Measurements from ENCODE around the gene FER. TPM values are rescaled to one million over a fixed set of nuclear protein-coding genes. Genes with fewer than 3 reads are reported as not detected.

FER gene
- total RNA-seq, 1 experiment from 2014 or later: 22.1 TPM

DNA sequence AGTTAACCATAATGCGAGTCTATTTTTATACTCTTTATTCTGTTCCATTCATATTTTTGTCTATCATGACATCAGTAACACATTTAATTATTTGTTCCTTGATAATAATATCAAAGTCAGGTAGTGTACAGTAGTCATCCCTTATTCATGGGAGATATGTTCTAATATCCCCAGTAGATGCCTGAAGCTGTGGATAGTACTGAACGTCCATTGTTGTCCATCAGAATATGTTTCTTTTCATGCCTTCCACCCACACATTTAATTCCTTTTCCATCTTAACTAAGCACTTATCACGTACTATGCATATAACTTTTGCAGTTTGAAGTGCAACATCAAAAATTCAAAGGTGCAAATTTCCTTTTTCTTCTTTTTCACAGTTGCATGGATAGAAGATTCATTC is 53.6 kb downstream of the FER start:
- ATAC-seq (no peak; the same call in 1 of the 2 replicates), DNase-seq (ENCODE audit: low read depth, low spot score) (no peak)
- ChIA-PET POLR2A (no interaction called here), CTCF (no interaction called here)
- peaks cover 16% of the 10 kb centered on the region; the same call in 1 of the 2 replicates for H3K9me3 ChIP-seq (ENCODE audit: control insufficient read depth, insufficient read depth, low read depth, low read length)
- intact Hi-C loops (cut with micrococcal nuclease; ENCODE audit: unreplicated experiment) (no loop called here), in situ Hi-C loops (cut with HindIII; ENCODE audit: low pct_unique_long_range_greater_than_20kb, low sequenced_read_pairs) (no loop called here)
- no peak overlapping the region for H3K4me3 ChIP-seq (ENCODE audit: low read depth in 2 of 2, low read length in 2 of 2)
- BruUV-seq (replicated peaks): no TSS peak
- H3K36me3 ChIP-seq (ENCODE audit: control insufficient read depth, insufficient read depth, low read length): no peaks in the 10 kb centered on the region
- H3K4me1 ChIP-seq (ENCODE audit: control insufficient read depth, insufficient read depth, low read length): no peaks in the 10 kb centered on the region; the same call in 1 of the 2 replicates
- TF ChIP-seq POLR2AphosphoS5 (IDR thresholded peaks at IDR 0.05; ENCODE audit: low read depth, low read length) (no peak), SIN3A (IDR thresholded peaks at IDR 0.05; ENCODE audit: borderline replicate concordance, insufficient read depth, low read depth, low read length) (no peak), TCF7L2 (IDR thresholded peaks at IDR 0.05; ENCODE audit: low read depth, low read length) (no peak)
- TF ChIP-seq, protein P1, sequence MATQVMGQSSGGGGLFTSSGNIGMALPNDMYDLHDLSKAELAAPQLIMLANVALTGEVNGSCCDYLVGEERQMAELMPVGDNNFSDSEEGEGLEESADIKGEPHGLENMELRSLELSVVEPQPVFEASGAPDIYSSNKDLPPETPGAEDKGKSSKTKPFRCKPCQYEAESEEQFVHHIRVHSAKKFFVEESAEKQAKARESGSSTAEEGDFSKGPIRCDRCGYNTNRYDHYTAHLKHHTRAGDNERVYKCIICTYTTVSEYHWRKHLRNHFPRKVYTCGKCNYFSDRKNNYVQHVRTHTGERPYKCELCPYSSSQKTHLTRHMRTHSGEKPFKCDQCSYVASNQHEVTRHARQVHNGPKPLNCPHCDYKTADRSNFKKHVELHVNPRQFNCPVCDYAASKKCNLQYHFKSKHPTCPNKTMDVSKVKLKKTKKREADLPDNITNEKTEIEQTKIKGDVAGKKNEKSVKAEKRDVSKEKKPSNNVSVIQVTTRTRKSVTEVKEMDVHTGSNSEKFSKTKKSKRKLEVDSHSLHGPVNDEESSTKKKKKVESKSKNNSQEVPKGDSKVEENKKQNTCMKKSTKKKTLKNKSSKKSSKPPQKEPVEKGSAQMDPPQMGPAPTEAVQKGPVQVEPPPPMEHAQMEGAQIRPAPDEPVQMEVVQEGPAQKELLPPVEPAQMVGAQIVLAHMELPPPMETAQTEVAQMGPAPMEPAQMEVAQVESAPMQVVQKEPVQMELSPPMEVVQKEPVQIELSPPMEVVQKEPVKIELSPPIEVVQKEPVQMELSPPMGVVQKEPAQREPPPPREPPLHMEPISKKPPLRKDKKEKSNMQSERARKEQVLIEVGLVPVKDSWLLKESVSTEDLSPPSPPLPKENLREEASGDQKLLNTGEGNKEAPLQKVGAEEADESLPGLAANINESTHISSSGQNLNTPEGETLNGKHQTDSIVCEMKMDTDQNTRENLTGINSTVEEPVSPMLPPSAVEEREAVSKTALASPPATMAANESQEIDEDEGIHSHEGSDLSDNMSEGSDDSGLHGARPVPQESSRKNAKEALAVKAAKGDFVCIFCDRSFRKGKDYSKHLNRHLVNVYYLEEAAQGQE (IDR thresholded peaks at IDR 0.05; ENCODE audit: insufficient read depth in 1 of 2, low read depth in 2 of 2, low read length in 1 of 2): no peak
- TF ChIP-seq, protein P2, sequence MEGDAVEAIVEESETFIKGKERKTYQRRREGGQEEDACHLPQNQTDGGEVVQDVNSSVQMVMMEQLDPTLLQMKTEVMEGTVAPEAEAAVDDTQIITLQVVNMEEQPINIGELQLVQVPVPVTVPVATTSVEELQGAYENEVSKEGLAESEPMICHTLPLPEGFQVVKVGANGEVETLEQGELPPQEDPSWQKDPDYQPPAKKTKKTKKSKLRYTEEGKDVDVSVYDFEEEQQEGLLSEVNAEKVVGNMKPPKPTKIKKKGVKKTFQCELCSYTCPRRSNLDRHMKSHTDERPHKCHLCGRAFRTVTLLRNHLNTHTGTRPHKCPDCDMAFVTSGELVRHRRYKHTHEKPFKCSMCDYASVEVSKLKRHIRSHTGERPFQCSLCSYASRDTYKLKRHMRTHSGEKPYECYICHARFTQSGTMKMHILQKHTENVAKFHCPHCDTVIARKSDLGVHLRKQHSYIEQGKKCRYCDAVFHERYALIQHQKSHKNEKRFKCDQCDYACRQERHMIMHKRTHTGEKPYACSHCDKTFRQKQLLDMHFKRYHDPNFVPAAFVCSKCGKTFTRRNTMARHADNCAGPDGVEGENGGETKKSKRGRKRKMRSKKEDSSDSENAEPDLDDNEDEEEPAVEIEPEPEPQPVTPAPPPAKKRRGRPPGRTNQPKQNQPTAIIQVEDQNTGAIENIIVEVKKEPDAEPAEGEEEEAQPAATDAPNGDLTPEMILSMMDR (IDR thresholded peaks at IDR 0.05): no peak
- H3K27me3 ChIP-seq (ENCODE audit: control insufficient read depth, insufficient read depth, low read length): no peaks in the 10 kb centered on the region
- peak overlapping the region; percentile 27; the same call in 1 of the 2 replicates for H3K27ac ChIP-seq (ENCODE audit: low read length)

DNA sequence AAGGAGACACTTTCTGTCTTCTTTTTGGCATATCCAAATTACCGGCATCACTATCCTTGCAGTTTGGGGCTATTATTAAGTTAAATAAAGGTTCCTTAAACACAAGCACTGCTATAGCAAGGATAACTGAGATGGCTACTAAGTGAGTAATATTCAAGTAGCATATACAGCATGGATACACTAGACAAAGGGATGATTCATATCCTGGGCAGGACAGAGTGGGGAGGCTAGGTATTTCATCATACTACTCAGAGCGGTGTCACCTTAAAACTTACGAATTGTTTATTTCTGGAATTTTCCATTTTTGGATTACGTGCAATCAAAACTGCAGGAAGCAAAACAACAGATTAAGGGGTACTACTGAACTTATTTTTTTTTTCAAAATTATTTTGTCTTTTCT is 54.1 kb downstream of the FER start:
- in situ Hi-C loops (cut with HindIII; ENCODE audit: low pct_unique_long_range_greater_than_20kb, low sequenced_read_pairs) (no loop called here), intact Hi-C loops (cut with micrococcal nuclease; ENCODE audit: unreplicated experiment) (no loop called here)
- H3K27me3 ChIP-seq (ENCODE audit: control insufficient read depth, insufficient read depth, low read length): no peaks in the 10 kb centered on the region
- no peaks in the 10 kb centered on the region for H3K36me3 ChIP-seq (ENCODE audit: control insufficient read depth, insufficient read depth, low read length)
- peaks cover 16% of the 10 kb centered on the region; the same call in 1 of the 2 replicates for H3K9me3 ChIP-seq (ENCODE audit: control insufficient read depth, insufficient read depth, low read depth, low read length)
- DNase-seq (ENCODE audit: low read depth, low spot score): peak; percentile 58
- no TSS peak for BruUV-seq (replicated peaks)
- CTCF ChIA-PET: no interaction called here
- POLR2A ChIA-PET: no interaction called here
- H3K4me3 ChIP-seq (ENCODE audit: low read depth in 2 of 2, low read length in 2 of 2): no peak overlapping the region
- H3K4me1 ChIP-seq (ENCODE audit: control insufficient read depth, insufficient read depth, low read length): no peaks in the 10 kb centered on the region; the same call in 1 of the 2 replicates
- TF ChIP-seq POLR2AphosphoS5 (IDR thresholded peaks at IDR 0.05; ENCODE audit: low read depth, low read length) (no peak), TCF7L2 (IDR thresholded peaks at IDR 0.05; ENCODE audit: low read depth, low read length) (no peak), SIN3A (IDR thresholded peaks at IDR 0.05; ENCODE audit: borderline replicate concordance, insufficient read depth, low read depth, low read length) (no peak)
- TF ChIP-seq, protein P1 (IDR thresholded peaks at IDR 0.05; ENCODE audit: insufficient read depth in 1 of 2, low read depth in 2 of 2, low read length in 1 of 2): no peak
- TF ChIP-seq, protein P2 (IDR thresholded peaks at IDR 0.05): no peak
- H3K27ac ChIP-seq (ENCODE audit: low read length): peak overlapping the region; percentile 27; the same call in 1 of the 2 replicates
- ATAC-seq: peak; percentile 97

Data from Panc1 (cell line).